Psoas muscle (tissue), 8 donors: Measurements from ENCODE around the gene VKORC1L1. TPM values are rescaled to one million over a fixed set of nuclear protein-coding genes. Genes with fewer than 3 reads are reported as not detected.
"Not testable (repeated sequence)": the region's sequence is repeated elsewhere in the genome, so short reads cannot be mapped to it uniquely, and the experiment has no call there.

Experiments used
- ATAC-seq, 4 donors: fragments of 200-7000 bp; cut with Tn5 transposase; one replicate each; pipeline ENCODE4 v1.9.1; 2020; ENCODE audit warnings: moderate library complexity in 3 of 4, mild to moderate bottlenecking in 2 of 4
- DNase-seq, 2 donors: peaks; one replicate each; pipeline ENCODE4 v3.0.0-alpha.2; 2020
- H3K27ac ChIP-seq: fragments of 200-600 bp; one replicate; pipeline ENCODE4 v1.8.0; 2022
- H3K27me3 ChIP-seq, 3 donors: fragments of 200-600 bp in 1 of 3; one replicate each; pipeline versions ENCODE4 v1.6.1 to v1.8.0; 2013 to 2022; ENCODE audit warnings: low read length in 2 of 3, mild to moderate bottlenecking in 2 of 3, moderate library complexity in 1 of 3; ENCODE audit not compliant: insufficient read depth in 3 of 3
- H3K36me3 ChIP-seq, 2 donors: fragments of 200-600 bp in 1 of 2; one replicate each; pipeline versions ENCODE4 v1.6.1 to v1.8.0; 2013 to 2022; ENCODE audit warnings: low read depth in 1 of 2, mild to moderate bottlenecking in 1 of 2, moderate library complexity in 1 of 2; ENCODE audit not compliant: insufficient read depth in 1 of 2
- H3K4me1 ChIP-seq: fragments of 200-600 bp; one replicate; pipeline ENCODE4 v1.8.0; 2022
- H3K4me3 ChIP-seq: fragments of 200-600 bp; one replicate; pipeline ENCODE4 v1.8.0; 2022; ENCODE audit warnings: mild to moderate bottlenecking
- H3K9me3 ChIP-seq: fragments of 200-600 bp; one replicate; pipeline ENCODE4 v1.8.0; 2022
- WGBS, 3 donors: extraction: QIAGEN DNeasy Blood & Tissue Kit; methylation state at CpG; one replicate each; pipeline versions ENCODE4 v1.1.6 to v1.1.7; 2013; 5-methylcytosine and 5-hydroxymethylcytosine counted together
- intact Hi-C, 2 donors: fragments of 100-400 bp; cut with DNase I; formaldehyde crosslinking; loops; one replicate each; pipeline versions ENCODE4 v1.11.0 to v1.14.2; 2022
- polyA plus RNA-seq, 3 donors: library from polyadenylated mRNA; stranded (reverse); fragments of 200-250 nt; gene quantifications; one replicate each; pipeline ENCODE4 v1.2.3, GENCODE V29; 2013
- total RNA-seq, 4 donors: library from RNA; stranded (reverse); fragmentation: NEBNext Ultra II Directional in 2 of 4; extraction: Animal tissue kit (Norgen Biotek cat#: 25700) in 2 of 4; gene quantifications; one replicate each; pipeline versions ENCODE4 v1.2.1 to v1.2.4, GENCODE V29; 2021 to 2023
- donor health status: healthy with polysubstance abuse.
- donor health status: DM: no; HTN: no; CAD: no; lungs with moderate emphysema.
- donor health status: Bipolar disorder and iron deficiency.
- donor health status: healthy.
- donor health status: DM: yes; HTN: yes; CAD: no.
- donor health status: DM: no; HTN: no; CAD: no.
- donor health status: DM: no; HTN: no; CAD: no.
- donor health status: DM: yes; HTN: yes; CAD: no.

VKORC1L1 gene
- total and polyA plus RNA-seq, 7 donors: 9.9 to 24.4 (median 19.4) TPM

GRCh38 chr7:65867681-65868080 is 5.2 kb upstream of the VKORC1L1 start:
- H3K4me3 ChIP-seq, ATAC-seq, H3K36me3 ChIP-seq, H3K4me1 ChIP-seq, DNase-seq, H3K9me3 ChIP-seq, H3K27me3 ChIP-seq, H3K27ac ChIP-seq, intact Hi-C loops: not testable (repeated sequence)
- 76 to 86% (median 80%) methylated on average over 2 of the region's 2 CpGs for WGBS, 3 donors

DNA sequence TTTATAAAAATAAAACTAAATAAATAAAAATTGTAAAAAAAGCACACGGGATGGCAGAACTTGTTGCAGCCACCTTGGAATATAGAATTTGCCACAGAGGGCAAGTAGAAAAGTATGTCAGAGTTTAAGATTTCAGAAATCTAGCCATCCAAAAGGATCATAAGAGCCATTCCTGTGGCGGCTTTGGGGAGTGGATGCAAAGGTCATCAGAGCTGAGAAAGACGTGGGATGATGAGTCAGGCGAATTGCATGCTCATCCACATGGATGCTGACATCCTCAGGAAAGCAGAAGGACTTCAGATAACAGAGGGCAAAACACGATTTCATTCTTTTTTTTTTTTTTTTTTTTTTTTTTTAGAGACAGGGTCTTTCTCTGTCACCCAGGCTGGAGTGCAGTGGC is 3.6 kb upstream of the VKORC1L1 start:
- H3K36me3 ChIP-seq, H3K4me3 ChIP-seq, H3K27me3 ChIP-seq, H3K27ac ChIP-seq, H3K4me1 ChIP-seq, H3K9me3 ChIP-seq, DNase-seq, ATAC-seq, intact Hi-C loops: not testable (repeated sequence)
- WGBS, 3 donors: 78 to 87% (median 81%) methylated on average over 5 of the region's 5 CpGs

- not testable (repeated sequence) for H3K36me3 ChIP-seq, H3K9me3 ChIP-seq, H3K4me3 ChIP-seq, H3K27me3 ChIP-seq, H3K4me1 ChIP-seq, ATAC-seq
- peak in 1 of 2 donors; percentile 24 for DNase-seq
- WGBS, 3 donors: 11 to 49% (median 23%) methylated on average over 2 of the region's 2 CpGs
- peak overlapping the region; percentile 16 for H3K27ac ChIP-seq
- intact Hi-C loops: loop anchor here in 1 of 2 donors (10.0 kb wide), 1 partner anchor 113 kb away; the partner anchor contains the start of gene GUSB
These were observed 1.4 kb upstream of the VKORC1L1 start for GRCh38 chr7:65871451-65871850.

DNA sequence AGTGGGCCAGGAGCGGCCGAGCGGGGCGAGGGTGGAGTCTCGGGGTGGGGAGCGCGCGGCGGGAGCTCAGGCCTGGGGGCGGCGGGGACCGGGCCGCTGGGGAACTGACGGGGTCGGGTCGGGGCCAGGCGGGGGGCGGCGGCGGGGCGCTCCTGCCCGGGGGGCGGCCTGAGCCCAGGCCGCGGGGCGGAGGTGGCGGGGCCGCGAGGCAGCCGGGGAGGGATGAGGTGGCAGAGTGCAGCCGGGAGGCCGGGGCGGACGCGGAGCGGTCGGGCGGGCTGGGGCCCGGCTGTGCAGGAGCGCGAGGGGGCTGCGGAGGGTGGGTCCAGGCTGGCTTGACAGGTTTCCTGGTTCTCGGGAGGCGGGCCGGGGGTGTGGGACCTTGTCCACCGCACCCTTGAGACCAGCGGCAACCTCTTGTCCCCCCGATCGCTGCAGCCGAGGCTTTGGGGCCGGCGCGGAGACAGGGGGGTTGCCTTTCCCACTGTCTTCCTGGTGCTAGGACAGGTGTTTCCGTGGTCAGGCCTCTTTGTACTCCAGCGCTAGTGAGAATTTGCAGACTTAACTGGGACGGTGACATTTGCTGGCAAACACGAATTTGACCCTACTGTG is 814 bp downstream of the VKORC1L1 start:
- H3K4me1 ChIP-seq, H3K36me3 ChIP-seq, H3K27me3 ChIP-seq, H3K9me3 ChIP-seq: not testable (repeated sequence)
- DNase-seq: peak; percentile 33 to 61
- peak overlapping the region; percentile 83 for H3K4me3 ChIP-seq
- ATAC-seq: peak; percentile 4 to 17 (median 7)
- intact Hi-C loops: loop anchor here in 1 of 2 donors (10.0 kb wide), 1 partner anchor 111 kb away; the partner anchor contains the start of gene GUSB
- peak overlapping the region; percentile 80 for H3K27ac ChIP-seq
- 0 to 1% (median 1%) methylated on average over 15 to 57 of the region's 57 CpGs for WGBS, 3 donors

DNA sequence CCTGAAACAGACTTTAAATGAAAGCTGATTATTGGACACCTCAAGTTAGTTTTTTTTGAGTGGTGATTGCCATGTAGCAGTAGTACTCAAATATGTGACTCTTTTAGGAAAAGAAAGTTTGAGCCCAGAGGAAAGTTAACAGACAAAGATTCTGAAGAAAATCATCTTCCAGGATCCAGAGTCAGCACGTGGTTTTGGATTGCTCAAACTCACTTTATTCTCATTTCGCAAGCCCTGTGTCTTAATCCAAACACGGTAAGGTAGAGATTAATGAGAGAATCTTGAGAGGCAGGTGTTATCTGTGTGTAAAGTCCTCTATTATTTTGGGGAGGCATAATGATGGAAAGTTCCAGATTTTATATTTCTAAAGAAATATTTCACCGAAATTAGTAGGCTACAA is 2.8 kb downstream of the VKORC1L1 start:
- H3K36me3 ChIP-seq, H3K4me1 ChIP-seq, H3K9me3 ChIP-seq, H3K4me3 ChIP-seq, ATAC-seq, H3K27ac ChIP-seq, DNase-seq, H3K27me3 ChIP-seq: not testable (repeated sequence)
- WGBS, 3 donors: 78 to 85% (median 79%) methylated on average over 4 of the region's 4 CpGs
- intact Hi-C loops: loop anchor here in 1 of 2 donors (10.0 kb wide), 1 partner anchor 109 kb away; the partner anchor contains the start of gene GUSB

DNA sequence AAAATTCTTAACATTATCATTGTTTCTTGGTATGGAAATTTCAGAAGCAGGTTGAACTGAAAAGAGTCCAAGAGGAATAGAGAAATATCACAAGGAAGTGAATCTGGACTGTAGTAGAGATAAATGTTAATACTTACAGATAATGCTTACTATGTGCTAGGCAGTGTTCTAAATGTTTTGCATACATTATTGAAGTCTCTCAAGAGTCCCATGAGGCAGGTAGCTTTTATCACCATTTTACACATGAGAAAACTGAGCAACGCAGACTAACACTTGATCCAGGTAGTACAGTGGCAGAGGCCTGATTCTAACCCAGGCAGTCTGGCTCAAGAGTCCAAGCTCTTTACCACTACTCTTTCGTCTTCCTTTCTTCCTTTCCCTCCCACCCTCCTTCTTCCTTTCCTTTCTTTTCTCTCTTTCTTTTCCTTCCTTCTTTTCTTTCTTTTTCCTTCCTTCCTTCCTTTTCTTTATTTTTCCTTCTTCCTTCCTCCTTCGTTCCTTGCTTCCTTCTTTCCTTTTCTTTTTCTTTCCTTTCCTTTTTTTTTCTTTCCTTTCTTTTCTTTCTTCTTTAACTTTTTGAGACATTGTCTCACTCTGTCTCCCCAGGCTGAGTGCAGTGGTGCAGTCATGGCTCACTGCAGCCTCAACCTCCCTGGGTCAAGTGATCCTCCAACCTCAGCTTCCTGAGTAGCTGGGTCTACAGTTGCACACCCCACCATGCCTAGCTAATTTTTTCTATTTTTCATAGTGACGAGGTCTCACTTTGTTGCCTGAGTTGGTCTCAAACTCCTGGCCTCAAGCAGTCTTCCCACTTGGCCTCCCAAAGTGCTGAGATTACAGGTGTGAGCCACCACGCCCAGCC is 6.6 kb downstream of the VKORC1L1 start:
- not testable (repeated sequence) for H3K4me3 ChIP-seq, H3K9me3 ChIP-seq, H3K4me1 ChIP-seq, H3K36me3 ChIP-seq, DNase-seq, H3K27ac ChIP-seq, ATAC-seq, H3K27me3 ChIP-seq
- intact Hi-C loops: loop anchor here (5.0 to 10.0 kb wide), 2 partner anchors 43 to 105 kb away; partner anchors contain the start of gene GUSB (in 1 of the 2)
- 70 to 86% (median 79%) methylated on average over 4 to 5 of the region's 5 CpGs for WGBS, 3 donors

- H3K4me3 ChIP-seq, H3K27me3 ChIP-seq, H3K9me3 ChIP-seq, H3K27ac ChIP-seq, ATAC-seq, H3K36me3 ChIP-seq, H3K4me1 ChIP-seq, DNase-seq: not testable (repeated sequence)
- WGBS, 3 donors: 92 to 95% (median 94%) methylated on average over 5 of the region's 5 CpGs
- intact Hi-C loops: loop anchor here in 1 of 2 donors (5.0 kb wide), 1 partner anchor 42 kb away; no protein-coding TSS in a partner anchor
These were observed 7.4 kb downstream of the VKORC1L1 start for GRCh38 chr7:65880242-65880641.

DNA sequence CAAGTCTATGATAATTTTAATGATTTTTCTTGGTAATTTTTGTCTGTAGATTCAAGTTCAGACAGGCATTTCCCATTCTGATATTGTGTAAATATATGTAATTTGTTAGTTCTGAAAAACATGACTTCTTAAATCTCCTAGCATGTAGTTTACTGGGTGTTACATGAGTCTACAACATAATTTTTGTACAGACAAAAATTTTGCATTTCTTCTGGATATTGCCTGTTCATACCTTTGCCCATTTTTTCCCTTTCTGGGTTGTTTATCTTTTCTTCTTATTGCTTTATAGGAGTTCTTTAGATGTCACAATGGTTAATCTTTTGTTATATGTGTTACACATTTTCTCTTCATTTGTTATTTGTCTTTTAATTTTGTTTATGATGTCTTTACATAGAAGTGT is 12.1 kb downstream of the VKORC1L1 start:
- not testable (repeated sequence) for ATAC-seq, DNase-seq, H3K4me3 ChIP-seq, H3K27me3 ChIP-seq, H3K4me1 ChIP-seq, H3K36me3 ChIP-seq, H3K27ac ChIP-seq, H3K9me3 ChIP-seq
- intact Hi-C loops: loop anchor here in 1 of 2 donors (5.0 kb wide), 1 partner anchor 37 kb away; no protein-coding TSS in a partner anchor

- H3K36me3 ChIP-seq, H3K27me3 ChIP-seq, DNase-seq, H3K4me1 ChIP-seq, H3K9me3 ChIP-seq, intact Hi-C loops: not testable (repeated sequence)
- H3K4me3 ChIP-seq: peak overlapping the region; percentile 30
- peak overlapping the region; percentile 25 for H3K27ac ChIP-seq
- 21 to 41% (median 27%) methylated on average over 1 of the region's 3 CpGs for WGBS, 3 donors
- peak in 2 of 4 donors; percentile 49 to 75 for ATAC-seq
These were observed 12.7 kb downstream of the VKORC1L1 start for GRCh38 chr7:65885533-65885932.

DNA sequence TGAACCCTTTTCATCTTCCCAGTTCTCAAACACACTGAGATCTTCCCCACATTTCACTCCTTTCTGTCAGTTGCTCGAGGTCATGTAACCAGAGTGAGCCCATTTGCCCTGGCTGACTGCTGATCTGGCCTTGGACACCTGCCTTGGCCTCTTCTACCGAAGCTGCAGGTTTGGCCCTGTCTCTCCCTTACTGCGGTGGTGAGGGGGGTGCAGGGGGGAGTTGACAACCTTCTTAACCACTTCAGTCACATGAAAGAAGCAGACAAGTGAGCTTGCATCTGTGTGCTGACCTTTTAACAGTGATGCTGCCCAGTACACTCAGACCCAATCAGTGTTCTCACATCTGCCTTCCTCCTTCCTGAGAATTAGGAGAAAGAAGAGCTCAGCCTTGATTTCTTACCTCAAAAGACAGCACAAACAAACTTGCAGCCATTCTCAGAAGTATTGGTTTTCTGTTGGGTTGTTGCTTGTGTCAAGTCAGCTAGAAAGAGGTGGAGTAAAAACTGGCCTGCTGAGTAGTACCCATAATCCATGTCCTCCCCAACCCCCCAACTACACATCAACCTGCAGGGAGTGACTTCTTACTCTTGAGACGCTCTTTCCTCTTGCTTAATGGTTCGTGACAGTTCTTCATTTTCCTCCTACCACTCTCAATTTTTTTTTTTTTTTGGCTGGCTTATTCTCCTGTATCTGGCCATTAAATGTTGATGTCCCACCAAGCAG is 15.7 kb downstream of the VKORC1L1 start:
- intact Hi-C loops, H3K27me3 ChIP-seq, H3K4me3 ChIP-seq, DNase-seq, H3K27ac ChIP-seq, H3K9me3 ChIP-seq: not testable (repeated sequence)
- 48 to 67% (median 62%) methylated on average over 5 of the region's 5 CpGs for WGBS, 3 donors
- H3K36me3 ChIP-seq: peaks cover 0 to 11% of the 10 kb centered on the region in 2 donors
- H3K4me1 ChIP-seq: peaks cover 17% of the 10 kb centered on the region
- peak in 2 of 4 donors; percentile 35 to 62 for ATAC-seq
